Measurements from ENCODE around the gene CKS1B. TPM values are rescaled to one million over a fixed set of nuclear protein-coding genes. Genes with fewer than 3 reads are reported as not detected.

The CKS1B gene
- total RNA-seq, 3 donors from 2014 or later = 26.8 to 52.4 (median 29.3) TPM

- intact Hi-C loops (cut with DNase I, micrococcal nuclease) = no loop called here
- Histone ChIP-seq H3K4me3 (peak overlapping the region; percentile 5), H3K36me3 (ENCODE audit: low read depth) (no peaks in the 10 kb centered on the region), H3K4me1 (ENCODE audit: low read depth) (peaks cover 81% of the 10 kb centered on the region), H3K9me3 (no peaks in the 10 kb centered on the region)
- no peak for TF ChIP-seq CTCF (IDR thresholded peaks at IDR 0.05)
- DNase-seq (peak; percentile 70 to 86 (median 76)), ATAC-seq (peak; percentile 49)
Observed at GRCh38 chr1:155008015-155008941, 33.8 kb downstream of the CKS1B start.

GRCh38 chr1:155009221-155009711, 34.8 kb downstream of the CKS1B start:
- Histone ChIP-seq H3K9me3 (no peaks in the 10 kb centered on the region), H3K36me3 (ENCODE audit: low read depth) (no peaks in the 10 kb centered on the region), H3K4me3 (no peak overlapping the region), H3K4me1 (ENCODE audit: low read depth) (peaks cover 81% of the 10 kb centered on the region)
- intact Hi-C loops (cut with DNase I, micrococcal nuclease) = no loop called here
- ATAC-seq (no peak), DNase-seq (peak in 1 of 3 donors; percentile 60)
- TF ChIP-seq CTCF (IDR thresholded peaks at IDR 0.05) = no peak

GRCh38 chr1:155009742-155010141, 35.3 kb downstream of the CKS1B start:
- no peak for ATAC-seq
- peaks cover 77% of the 10 kb centered on the region for H3K4me1 ChIP-seq (ENCODE audit: low read depth)
- DNase-seq = no peak
- intact Hi-C loops (cut with DNase I, micrococcal nuclease) = loop anchor here in 1 of 2 donors (10.0 kb wide), 1 partner anchor 45 kb away; the partner anchor contains the start of gene PYGO2
- no peaks in the 10 kb centered on the region for H3K36me3 ChIP-seq (ENCODE audit: low read depth)
- no peak overlapping the region for H3K4me3 ChIP-seq
- TF ChIP-seq CTCF (IDR thresholded peaks at IDR 0.05) = no peak
- H3K9me3 ChIP-seq = no peaks in the 10 kb centered on the region

- H3K36me3 ChIP-seq (ENCODE audit: low read depth) = no peaks in the 10 kb centered on the region
- DNase-seq (peak; percentile 41 to 69 (median 53)), ATAC-seq (no peak)
- TF ChIP-seq CTCF (IDR thresholded peaks at IDR 0.05) = no peak
- intact Hi-C loops (cut with DNase I, micrococcal nuclease) = loop anchor here in 1 of 2 donors (10.0 kb wide), 1 partner anchor 46 kb away; the partner anchor contains the start of gene PYGO2
- H3K4me3 ChIP-seq = no peak overlapping the region
- H3K4me1 ChIP-seq (ENCODE audit: low read depth) = peaks cover 72% of the 10 kb centered on the region
- no peaks in the 10 kb centered on the region for H3K9me3 ChIP-seq
Observed at GRCh38 chr1:155010211-155010918, 35.9 kb downstream of the CKS1B start.

- Histone ChIP-seq H3K4me3 (no peak overlapping the region), H3K9me3 (no peaks in the 10 kb centered on the region), H3K36me3 (ENCODE audit: low read depth) (no peaks in the 10 kb centered on the region), H3K4me1 (ENCODE audit: low read depth) (peaks cover 71% of the 10 kb centered on the region)
- DNase-seq = no peak
- no peak for TF ChIP-seq CTCF (IDR thresholded peaks at IDR 0.05)
- ATAC-seq = no peak
- intact Hi-C loops (cut with DNase I, micrococcal nuclease) = loop anchor here in 1 of 2 donors (10.0 kb wide), 1 partner anchor 46 kb away; the partner anchor contains the start of gene PYGO2
Observed at GRCh38 chr1:155011004-155011416, 36.5 kb downstream of the CKS1B start.
